ENCODE measurements around the gene CNTN4.

- TF ChIP-seq, protein P1, sequence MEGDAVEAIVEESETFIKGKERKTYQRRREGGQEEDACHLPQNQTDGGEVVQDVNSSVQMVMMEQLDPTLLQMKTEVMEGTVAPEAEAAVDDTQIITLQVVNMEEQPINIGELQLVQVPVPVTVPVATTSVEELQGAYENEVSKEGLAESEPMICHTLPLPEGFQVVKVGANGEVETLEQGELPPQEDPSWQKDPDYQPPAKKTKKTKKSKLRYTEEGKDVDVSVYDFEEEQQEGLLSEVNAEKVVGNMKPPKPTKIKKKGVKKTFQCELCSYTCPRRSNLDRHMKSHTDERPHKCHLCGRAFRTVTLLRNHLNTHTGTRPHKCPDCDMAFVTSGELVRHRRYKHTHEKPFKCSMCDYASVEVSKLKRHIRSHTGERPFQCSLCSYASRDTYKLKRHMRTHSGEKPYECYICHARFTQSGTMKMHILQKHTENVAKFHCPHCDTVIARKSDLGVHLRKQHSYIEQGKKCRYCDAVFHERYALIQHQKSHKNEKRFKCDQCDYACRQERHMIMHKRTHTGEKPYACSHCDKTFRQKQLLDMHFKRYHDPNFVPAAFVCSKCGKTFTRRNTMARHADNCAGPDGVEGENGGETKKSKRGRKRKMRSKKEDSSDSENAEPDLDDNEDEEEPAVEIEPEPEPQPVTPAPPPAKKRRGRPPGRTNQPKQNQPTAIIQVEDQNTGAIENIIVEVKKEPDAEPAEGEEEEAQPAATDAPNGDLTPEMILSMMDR (IDR thresholded peaks at IDR 0.05) = no peak
- no peak for TF ChIP-seq POLR2AphosphoS5 (IDR thresholded peaks at IDR 0.05; ENCODE audit: insufficient read depth in 1 of 2, low read depth in 1 of 2)
Measured at GRCh38 chr3:2583046-2583445, 484.4 kb downstream of the CNTN4 start.

Measured in vagina (tissue), 2 donors.